ENCODE measurements around the gene S100A5.

S100A5 gene

GRCh38 chr1:153495536-153495935 lies 45.2 kb downstream of the S100A5 start:
- TF ChIP-seq CTCF (IDR thresholded peaks at IDR 0.05; ENCODE audit: borderline replicate concordance, insufficient read depth, low read depth, low read length), result no peak
- H3K4me3 ChIP-seq (ENCODE audit: low read depth, low read length), result no peak overlapping the region

- TF ChIP-seq CTCF (IDR thresholded peaks at IDR 0.05; ENCODE audit: borderline replicate concordance, insufficient read depth, low read depth, low read length), result peak; percentile 88
- H3K4me3 ChIP-seq (ENCODE audit: low read depth, low read length), result no peak overlapping the region
Measured at GRCh38 chr1:153494976-153495535, 45.7 kb downstream of the S100A5 start.

GRCh38 chr1:153493343-153493960 lies 47.3 kb downstream of the S100A5 start:
- no peak overlapping the region for H3K4me3 ChIP-seq (ENCODE audit: low read depth, low read length)
- TF ChIP-seq CTCF (IDR thresholded peaks at IDR 0.05; ENCODE audit: borderline replicate concordance, insufficient read depth, low read depth, low read length), result no peak

DNA sequence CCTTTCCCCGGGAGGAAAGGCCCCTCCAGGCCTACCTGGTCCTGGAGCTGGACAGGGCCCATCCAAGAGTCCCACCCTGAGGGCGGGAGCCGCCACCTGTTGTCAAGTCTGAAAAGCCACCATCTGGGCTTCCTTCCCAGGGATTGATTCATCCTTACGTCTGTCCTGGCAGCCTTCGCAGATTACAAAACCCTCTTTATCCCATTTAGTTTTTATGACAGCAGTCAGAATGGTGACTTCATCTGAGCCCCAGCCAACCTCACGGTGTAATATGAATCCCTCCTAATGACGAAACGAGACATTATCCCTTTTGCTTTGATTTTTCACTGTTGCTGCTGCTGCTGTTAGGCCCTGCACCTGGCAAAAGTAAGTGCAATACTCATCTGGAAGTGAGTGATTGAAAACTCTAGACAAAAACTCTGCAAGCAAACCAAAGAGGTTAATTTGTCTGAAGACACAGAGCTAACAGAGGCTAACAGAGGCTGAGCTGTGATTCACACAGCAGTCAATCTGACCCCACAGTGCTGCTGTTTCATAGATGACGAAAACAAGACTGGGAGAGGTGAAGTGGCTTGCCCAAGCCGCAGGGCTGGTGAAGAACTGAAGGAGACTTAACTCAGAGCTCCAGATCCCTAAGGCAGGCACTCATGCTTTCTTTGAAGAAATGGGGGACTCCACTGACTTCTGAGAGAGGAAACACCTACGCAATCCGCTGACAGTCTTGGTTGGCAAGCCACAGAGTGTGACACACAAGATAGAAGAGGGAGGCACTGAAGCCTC lies 50.3 kb downstream of the S100A5 start:
- TF ChIP-seq CTCF (IDR thresholded peaks at IDR 0.05; ENCODE audit: borderline replicate concordance, insufficient read depth, low read depth, low read length), result no peak
- no peak overlapping the region for H3K4me3 ChIP-seq (ENCODE audit: low read depth, low read length)

- H3K4me3 ChIP-seq (ENCODE audit: low read depth, low read length), result no peak overlapping the region
- TF ChIP-seq CTCF (IDR thresholded peaks at IDR 0.05; ENCODE audit: borderline replicate concordance, insufficient read depth, low read depth, low read length), result no peak
Measured at GRCh38 chr1:153488731-153489130, 52.0 kb downstream of the S100A5 start.

DNA sequence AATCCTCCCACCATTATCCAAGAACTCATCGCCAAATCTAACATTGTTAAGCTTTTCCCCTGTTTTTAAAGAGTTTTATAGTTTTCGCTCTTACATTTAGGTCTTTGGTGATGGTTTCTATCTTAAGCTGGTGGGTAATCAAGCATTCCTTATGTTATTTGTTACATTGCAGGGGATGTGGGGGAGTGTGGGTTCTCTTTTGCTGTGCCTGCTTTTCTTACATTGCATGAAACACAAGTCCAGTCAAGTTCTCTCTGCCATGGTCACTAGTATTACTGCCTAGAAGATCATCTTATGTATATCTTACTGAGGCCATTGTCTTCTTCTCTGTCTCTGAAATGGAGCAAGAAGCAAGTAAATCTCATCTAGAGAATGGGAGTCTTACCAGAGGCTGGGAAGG lies 53.0 kb downstream of the S100A5 start:
- no peak for TF ChIP-seq CTCF (IDR thresholded peaks at IDR 0.05; ENCODE audit: borderline replicate concordance, insufficient read depth, low read depth, low read length)
- H3K4me3 ChIP-seq (ENCODE audit: low read depth, low read length), result no peak overlapping the region

Data from GM12875 (cell line).